Measurements from ENCODE around the gene HOMER2.

The HOMER2 gene

DNA sequence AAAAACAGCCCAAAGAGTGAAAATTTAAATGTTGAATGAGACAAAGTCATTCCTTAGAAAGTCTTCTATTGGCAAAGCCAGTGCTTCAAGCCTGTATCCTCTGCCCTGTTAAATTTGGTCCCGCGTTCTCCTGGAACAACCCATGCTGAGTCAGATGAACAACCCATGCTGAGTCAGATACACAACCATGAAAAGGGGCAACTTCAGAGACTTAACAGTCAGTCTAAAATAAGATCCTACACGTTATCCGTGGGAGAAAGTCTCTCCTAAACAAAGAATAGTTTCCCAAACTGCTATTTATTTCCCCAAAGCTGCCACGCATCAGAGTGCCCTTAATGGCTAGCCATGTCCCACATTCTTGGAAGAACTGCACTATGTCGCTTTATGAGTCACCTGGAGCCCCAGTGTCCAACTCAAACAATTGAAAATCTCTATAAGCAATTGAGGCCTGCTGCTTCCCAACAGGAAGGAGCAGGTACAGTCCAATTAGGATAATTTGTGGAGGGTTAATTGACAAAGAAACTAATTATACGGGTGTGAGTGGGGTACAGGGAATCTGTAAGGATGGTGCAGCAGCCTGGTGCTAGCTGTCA, 77.0 kb downstream of the HOMER2 start:
- Histone ChIP-seq H2AFZ (ENCODE audit: low read depth, low read length) (no peak overlapping the region), H3K4me1 (ENCODE audit: insufficient read depth, low read length) (no peaks in the 10 kb centered on the region), H3K27me3 (ENCODE audit: insufficient read depth, low read length, poor library complexity) (no peaks in the 10 kb centered on the region), H3K79me2 (ENCODE audit: insufficient read depth, low read length) (no peaks in the 10 kb centered on the region), H3K4me2 (ENCODE audit: insufficient read depth, low read length) (no peak overlapping the region), H3K9me3 (ENCODE audit: insufficient read depth, low read length, severe bottlenecking) (no peaks in the 10 kb centered on the region), H3K27ac (ENCODE audit: low read length) (no peak overlapping the region), H3K9ac (ENCODE audit: low read depth, low read length) (no peak overlapping the region), H4K20me1 (ENCODE audit: insufficient read depth, low read length) (no peaks in the 10 kb centered on the region), H3K36me3 (ENCODE audit: insufficient read depth, low read length) (no peaks in the 10 kb centered on the region), H3K4me3 (ENCODE audit: low read depth in 1 of 2, low read length in 2 of 2) (no peak overlapping the region)
- DNase-seq (no peak), ATAC-seq (ENCODE audit: insufficient read depth, low read depth) (no peak)
- TF ChIP-seq CTCF (IDR thresholded peaks at IDR 0.05; ENCODE audit: borderline replicate concordance, extremely low read depth, low read length, poor library complexity, severe bottlenecking), result no peak
- no peak for TF ChIP-seq EZH2 (IDR thresholded peaks at IDR 0.05; ENCODE audit: borderline replicate concordance, low read depth, low read length, severe bottlenecking)

- no peak for ATAC-seq (ENCODE audit: insufficient read depth, low read depth)
- H3K4me3 ChIP-seq (ENCODE audit: low read depth in 1 of 2, low read length in 2 of 2), result no peak overlapping the region
Observed at GRCh38 chr15:82874961-82875360, 77.6 kb downstream of the HOMER2 start.

GRCh38 chr15:82874267-82874666, 78.3 kb downstream of the HOMER2 start:
- TF ChIP-seq EZH2 (IDR thresholded peaks at IDR 0.05; ENCODE audit: borderline replicate concordance, low read depth, low read length, severe bottlenecking) (no peak), CTCF (IDR thresholded peaks at IDR 0.05; ENCODE audit: borderline replicate concordance, extremely low read depth, low read length, poor library complexity, severe bottlenecking) (no peak)
- H3K79me2 ChIP-seq (ENCODE audit: insufficient read depth, low read length), result no peaks in the 10 kb centered on the region
- no peak overlapping the region for H3K27ac ChIP-seq (ENCODE audit: low read length)
- DNase-seq (no peak), ATAC-seq (ENCODE audit: insufficient read depth, low read depth) (no peak)
- H3K4me2 ChIP-seq (ENCODE audit: insufficient read depth, low read length), result no peak overlapping the region
- no peaks in the 10 kb centered on the region for H3K9me3 ChIP-seq (ENCODE audit: insufficient read depth, low read length, severe bottlenecking)
- no peak overlapping the region for H3K9ac ChIP-seq (ENCODE audit: low read depth, low read length)
- no peaks in the 10 kb centered on the region for H3K4me1 ChIP-seq (ENCODE audit: insufficient read depth, low read length)
- no peaks in the 10 kb centered on the region for H4K20me1 ChIP-seq (ENCODE audit: insufficient read depth, low read length)
- H3K4me3 ChIP-seq (ENCODE audit: low read depth in 1 of 2, low read length in 2 of 2), result no peak overlapping the region
- no peak overlapping the region for H2AFZ ChIP-seq (ENCODE audit: low read depth, low read length)
- no peaks in the 10 kb centered on the region for H3K36me3 ChIP-seq (ENCODE audit: insufficient read depth, low read length)
- H3K27me3 ChIP-seq (ENCODE audit: insufficient read depth, low read length, poor library complexity), result no peaks in the 10 kb centered on the region

More at GRCh38 chr15:82874961-82875360, 77.6 kb downstream of the HOMER2 start:
- no peaks in the 10 kb centered on the region for H3K4me1 ChIP-seq (ENCODE audit: insufficient read depth, low read length)
- H3K36me3 ChIP-seq (ENCODE audit: insufficient read depth, low read length), result no peaks in the 10 kb centered on the region
- no peak overlapping the region for H3K27ac ChIP-seq (ENCODE audit: low read length)
- TF ChIP-seq EZH2 (IDR thresholded peaks at IDR 0.05; ENCODE audit: borderline replicate concordance, low read depth, low read length, severe bottlenecking) (no peak), CTCF (IDR thresholded peaks at IDR 0.05; ENCODE audit: borderline replicate concordance, extremely low read depth, low read length, poor library complexity, severe bottlenecking) (no peak)
- H3K9me3 ChIP-seq (ENCODE audit: insufficient read depth, low read length, severe bottlenecking), result no peaks in the 10 kb centered on the region
- H3K4me2 ChIP-seq (ENCODE audit: insufficient read depth, low read length), result no peak overlapping the region
- no peak overlapping the region for H2AFZ ChIP-seq (ENCODE audit: low read depth, low read length)
- H3K27me3 ChIP-seq (ENCODE audit: insufficient read depth, low read length, poor library complexity), result no peaks in the 10 kb centered on the region
- no peaks in the 10 kb centered on the region for H3K79me2 ChIP-seq (ENCODE audit: insufficient read depth, low read length)
- no peak overlapping the region for H3K9ac ChIP-seq (ENCODE audit: low read depth, low read length)
- H4K20me1 ChIP-seq (ENCODE audit: insufficient read depth, low read length), result no peaks in the 10 kb centered on the region
- DNase-seq, result no peak

All from DND-41 (cell line).